GM10266 (cell line): Measurements from ENCODE around the gene LIPC.

Experiments used
- DNase-seq: peaks from one replicate; pipeline ENCODE4 v3.0.0; 2012; ENCODE audit errors: extremely low spot score
- CTCF ChIP-seq: IDR thresholded peaks from 2 replicates; pipeline ENCODE4 v1.5.1; 2012; ENCODE audit warnings: mild to moderate bottlenecking, low read depth; ENCODE audit not compliant: control insufficient read depth, insufficient read depth; ENCODE audit errors: missing control alignments

LIPC gene

GRCh38 chr15:58551084-58551763, 119.4 kb downstream of the LIPC start:
- no peak for DNase-seq
- TF ChIP-seq CTCF, result no peak

- no peak for TF ChIP-seq CTCF
- no peak for DNase-seq
Measured at GRCh38 chr15:58551764-58552504, 120.1 kb downstream of the LIPC start.

- no peak for DNase-seq
- TF ChIP-seq CTCF, result no peak
Measured at GRCh38 chr15:58552505-58553364, 120.9 kb downstream of the LIPC start.

GRCh38 chr15:58553365-58553918, 121.7 kb downstream of the LIPC start:
- DNase-seq, result no peak
- no peak for TF ChIP-seq CTCF

GRCh38 chr15:58554758-58555157, 123.0 kb downstream of the LIPC start:
- no peak for TF ChIP-seq CTCF

GRCh38 chr15:58555162-58556027, 123.6 kb downstream of the LIPC start:
- TF ChIP-seq CTCF, result no peak
- DNase-seq, result no peak

More at GRCh38 chr15:58554758-58555157, 123.0 kb downstream of the LIPC start:
- DNase-seq, result no peak
